HCT116 (cell line): ENCODE measurements around the gene PDLIM7. TPM values are rescaled to one million over a fixed set of nuclear protein-coding genes. Genes with fewer than 3 reads are reported as not detected.
A peak's percentile ranks its signal among the peaks of the same experiment; 100 is the strongest.

Source experiments
- ATAC-seq: fragments of 200-7000 bp; cut with Tn5 transposase; 2 replicates; pipeline ENCODE4 v1.9.1; 2020; ENCODE audit warnings: mild to moderate bottlenecking, moderate library complexity
- BruUV-seq: library from RNA; stranded (reverse); fragments of 400-500 nt; replicated peaks from 2 replicates; lab custom pipeline; 2021; lab: Mats Ljungman, UMichigan
- CTCF ChIA-PET: fragments of 300-600 bp; sonication (Branson Sonifier 250); formaldehyde crosslinking; loops from one replicate; lab custom pipeline; 2021; ENCODE audit warnings: antibody characterized with exemption; lab: Charles Lee
- POLR2A ChIA-PET: fragments of 300-600, 350-600 bp; sonication (Branson Sonifier 250); formaldehyde crosslinking; loops from one replicate; lab custom pipeline; 2021; ENCODE audit warnings: antibody characterized with exemption; lab: Charles Lee
- RAD21 ChIA-PET, 2 experiments: fragments of 300-600 bp; sonication (Branson Sonifier 250); formaldehyde crosslinking; loops; one replicate each; lab custom pipeline; 2023; ENCODE audit warnings: low total read pairs in 2 of 2; ENCODE audit not compliant: uncharacterized antibody in 2 of 2, unreplicated experiment in 2 of 2, low non-redundant PET in 1 of 2; lab: Charles Lee
- DNase-seq: peaks from one replicate; pipeline ENCODE4 v3.0.0-alpha.2; 2010; ENCODE audit warnings: low read depth, low spot score
- H2AFZ ChIP-seq: fragments of 200-600 bp; shearing (Covaris generic), sonication (generic); 2 replicates; pipeline ENCODE4 v1.6.1; 2017; ENCODE audit warnings: low read depth, mixed run types, mixed read lengths, antibody characterized with exemption, low read length; ENCODE audit not compliant: poor library complexity, severe bottlenecking
- H3K27ac ChIP-seq: 2 replicates; pipeline ENCODE4 v1.5.1; 2012; ENCODE audit warnings: low read depth, low read length
- H3K27me3 ChIP-seq: fragments of 200-600 bp; sonication (generic); 2 replicates; pipeline ENCODE4 v1.6.1; 2016; ENCODE audit warnings: mixed run types, low read length, mixed read lengths; ENCODE audit not compliant: insufficient read depth
- H3K36me3 ChIP-seq, 2 experiments: fragments of 200-500 bp in 1 of 2; fragments of 200-600 bp in 1 of 2; sonication (Bioruptor generic) in 1 of 2; sonication (generic) in 1 of 2; 2 replicates each; pipeline versions ENCODE4 v1.5.1 to v1.6.1; 2014 to 2016; ENCODE audit warnings: low read length in 2 of 2, inconsistent platforms in 1 of 2, mixed read lengths in 1 of 2, mixed run types in 1 of 2; ENCODE audit not compliant: insufficient read depth in 2 of 2, control insufficient read depth in 1 of 2
- H3K4me1 ChIP-seq, 2 experiments: fragments of 200-600 bp in 1 of 2; sonication (generic) in 1 of 2; 2 replicates each; pipeline versions ENCODE4 v1.5.1 to v1.6.1; 2012 to 2017; ENCODE audit warnings: low read length in 2 of 2, inconsistent platforms in 1 of 2, mild to moderate bottlenecking in 1 of 2, mixed read lengths in 1 of 2, mixed run types in 1 of 2, moderate library complexity in 1 of 2; ENCODE audit not compliant: insufficient read depth in 2 of 2, control insufficient read depth in 1 of 2
- H3K4me2 ChIP-seq: fragments of 200-600 bp; sonication (generic); 2 replicates; pipeline ENCODE4 v1.6.1; 2017; ENCODE audit warnings: mixed run types, low read length, mixed read lengths
- H3K4me3 ChIP-seq, 2 experiments: fragments of 200-600 bp in 1 of 2; sonication (generic) in 1 of 2; replicated peaks in 1 of 2; 2 replicates each; pipeline ENCODE4 v1.5.1; 2011 to 2016; ENCODE audit warnings: low read length in 2 of 2, control low read depth in 1 of 2, low read depth in 1 of 2, mild to moderate bottlenecking in 1 of 2, mixed read lengths in 1 of 2, mixed run types in 1 of 2
- H3K79me2 ChIP-seq: fragments of 200-600 bp; sonication (generic); 2 replicates; pipeline ENCODE4 v1.6.1; 2017; ENCODE audit warnings: mild to moderate bottlenecking, mixed run types, low read length, moderate library complexity, mixed read lengths; ENCODE audit not compliant: insufficient read depth
- H3K9ac ChIP-seq: fragments of 200-600 bp; sonication (generic); 2 replicates; pipeline ENCODE4 v1.6.1; 2016; ENCODE audit warnings: low read length, mixed read lengths
- H3K9me2 ChIP-seq: fragments of 200-600 bp; sonication (generic), shearing (Covaris generic); 2 replicates; pipeline ENCODE4 v1.6.1; 2017; ENCODE audit warnings: mixed run types, mild to moderate bottlenecking, moderate library complexity; ENCODE audit not compliant: insufficient read depth
- H3K9me3 ChIP-seq, 2 experiments: fragments of 200-500 bp in 1 of 2; fragments of 200-600 bp in 1 of 2; sonication (Bioruptor generic) in 1 of 2; sonication (generic) in 1 of 2; 2 replicates each; pipeline ENCODE4 v1.6.1; 2014 to 2017; ENCODE audit warnings: low read length in 2 of 2, mixed read lengths in 2 of 2, inconsistent platforms in 1 of 2, low read depth in 1 of 2, mild to moderate bottlenecking in 1 of 2, mixed run types in 1 of 2, moderate library complexity in 1 of 2; ENCODE audit not compliant: control insufficient read depth in 1 of 2, insufficient read depth in 1 of 2
- H4K20me1 ChIP-seq: fragments of 200-600 bp; sonication (generic), shearing (Covaris generic); 2 replicates; pipeline ENCODE4 v1.6.1; 2017; ENCODE audit warnings: mixed run types, mild to moderate bottlenecking, moderate library complexity; ENCODE audit not compliant: insufficient read depth
- CEBPB ChIP-seq: IDR thresholded peaks from 2 replicates; pipeline ENCODE4 v1.6.1; 2012; ENCODE audit warnings: low read depth
- EGR1 ChIP-seq: IDR thresholded peaks from 2 replicates; pipeline ENCODE4 v1.6.1; 2012; ENCODE audit warnings: low read depth
- ELF1 ChIP-seq: IDR thresholded peaks from 2 replicates; pipeline ENCODE4 v1.6.1; 2012; ENCODE audit warnings: low read depth, borderline replicate concordance
- EZH2 ChIP-seq: fragments of 200-600 bp; sonication (generic); IDR thresholded peaks from 2 replicates; pipeline ENCODE4 v1.6.1; 2017; ENCODE audit warnings: antibody characterized with exemption, mixed run types
- EZH2phosphoT487 ChIP-seq: fragments of 200-600 bp; IDR thresholded peaks from 2 replicates; pipeline ENCODE4 v1.6.1; 2018; ENCODE audit warnings: antibody characterized with exemption, borderline replicate concordance
- FOSL1 ChIP-seq: IDR thresholded peaks from 2 replicates; pipeline ENCODE4 v1.6.1; 2012; ENCODE audit warnings: low read depth
- JUND ChIP-seq: IDR thresholded peaks from 2 replicates; pipeline ENCODE4 v1.6.1; 2012
- POLR2A ChIP-seq: IDR thresholded peaks from 2 replicates; pipeline ENCODE4 v1.7.0; 2011; ENCODE audit warnings: borderline replicate concordance; ENCODE audit not compliant: insufficient read depth, insufficient read length; ENCODE audit errors: extremely low read depth
- POLR2AphosphoS5 ChIP-seq: IDR thresholded peaks from 2 replicates; pipeline ENCODE4 v1.6.1; 2011; ENCODE audit warnings: mild to moderate bottlenecking, low read depth, low read length, moderate library complexity
- RAD21 ChIP-seq: IDR thresholded peaks from 2 replicates; pipeline ENCODE4 v1.6.1; 2012; ENCODE audit warnings: low read depth, mild to moderate bottlenecking
- REST ChIP-seq: IDR thresholded peaks from 2 replicates; pipeline ENCODE4 v1.6.1; 2012; ENCODE audit warnings: low read depth
- SP1 ChIP-seq: IDR thresholded peaks from 2 replicates; pipeline ENCODE4 v1.6.1; 2012; ENCODE audit warnings: low read depth
- TCF7L2 ChIP-seq: IDR thresholded peaks from 2 replicates; pipeline ENCODE4 v1.7.0; 2011; ENCODE audit warnings: borderline replicate concordance, inconsistent platforms; ENCODE audit not compliant: insufficient read depth, insufficient read length; ENCODE audit errors: extremely low read depth
- YY1 ChIP-seq: IDR thresholded peaks from 2 replicates; pipeline ENCODE4 v1.6.1; 2011; ENCODE audit warnings: low read length, low read depth, moderate library complexity, mild to moderate bottlenecking; ENCODE audit not compliant: insufficient replicate concordance; ENCODE audit errors: extremely low read depth
- ZFX ChIP-seq: fragments of 450-650 bp; IDR thresholded peaks from 2 replicates; pipeline ENCODE4 v1.6.1; 2017
- ZNF274 ChIP-seq: fragments of 200-500 bp; sonication (Bioruptor generic); IDR thresholded peaks from 2 replicates; pipeline ENCODE4 v1.6.1; 2014; ENCODE audit warnings: mild to moderate bottlenecking, low read depth, low read length, inconsistent platforms
- intact Hi-C: fragments of 100-400 bp; cut with micrococcal nuclease; formaldehyde crosslinking; loops from 2 replicates; pipeline ENCODE4 v1.10.0; 2022
- total RNA-seq: library from RNA; stranded (reverse); gene quantifications from one replicate; pipeline ENCODE4 v1.2.1, GENCODE V29; 2021; ENCODE audit not compliant: unreplicated experiment
- TF ChIP-seq, protein P1 (sequence below): IDR thresholded peaks from 2 replicates; pipeline ENCODE4 v1.6.1; 2012

PDLIM7 gene
- total RNA-seq, 1 experiment from 2014 or later = 153 TPM

- no peaks in the 10 kb centered on the region for H4K20me1 ChIP-seq
- peak overlapping the region; percentile 96 for H3K4me2 ChIP-seq
- intact Hi-C loops = loop anchor here (1.0 kb wide), 2 partner anchors 64 to 136 kb away; no protein-coding TSS in a partner anchor
- no peak overlapping the region for H2AFZ ChIP-seq
- H3K27me3 ChIP-seq = no peaks in the 10 kb centered on the region
- DNase-seq (no peak), ATAC-seq (no peak)
- peak overlapping the region; percentile 96 for H3K27ac ChIP-seq
- peak overlapping the region; percentile 92 for H3K9ac ChIP-seq
- ChIA-PET CTCF (interaction anchor here (1.3 to 6.8 kb wide), 13 partner anchors 8 to 340 kb away, joined by 3 to 85 read pairs (median 11); partner anchors contain the start of genes GRK6, PDLIM7, PFN3 and PRR7), POLR2A (interaction anchor here (1.0 to 2.3 kb wide), 3 partner anchors 28 to 102 kb away, joined by 4 to 7 read pairs (median 5); partner anchors contain the start of genes GRK6 and LMAN2), RAD21 (interaction anchor here (0.6 to 0.7 kb wide), 3 partner anchors 22 to 144 kb away, joined by 3 to 7 read pairs (median 3); no protein-coding TSS in a partner anchor)
- no peaks in the 10 kb centered on the region for H3K9me3 ChIP-seq
- H3K79me2 ChIP-seq = peaks cover 25% of the 10 kb centered on the region
- peak overlapping the region; percentile 40 to 76 for H3K4me3 ChIP-seq
- TF ChIP-seq ZNF274 (no peak), YY1 (no peak), TCF7L2 (no peak), ZFX (no peak), REST (no peak), SP1 (no peak), FOSL1 (no peak), POLR2AphosphoS5 (no peak), POLR2A (no peak), EGR1 (no peak), RAD21 (no peak), JUND (no peak), EZH2phosphoT487 (no peak), ELF1 (no peak), EZH2 (no peak), CEBPB (no peak)
- TF ChIP-seq, protein P1, sequence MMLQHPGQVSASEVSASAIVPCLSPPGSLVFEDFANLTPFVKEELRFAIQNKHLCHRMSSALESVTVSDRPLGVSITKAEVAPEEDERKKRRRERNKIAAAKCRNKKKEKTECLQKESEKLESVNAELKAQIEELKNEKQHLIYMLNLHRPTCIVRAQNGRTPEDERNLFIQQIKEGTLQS = no peak
- peaks cover 18 to 65% of the 10 kb centered on the region in 2 experiments; a peak in 3 of 4 replicates for H3K4me1 ChIP-seq
- H3K9me2 ChIP-seq = no peaks in the 10 kb centered on the region
- H3K36me3 ChIP-seq = peaks cover 0 to 11% of the 10 kb centered on the region in 2 experiments; a peak in 1 of 4 replicates
- no TSS peak for BruUV-seq
Observed at GRCh38 chr5:177453852-177454396, 43.5 kb downstream of the PDLIM7 start.
